HG02798 (cell line): ENCODE data around the gene OTUD6A.

Experiments
- ATAC-seq: cut with Tn5 transposase; IDR thresholded peaks from one replicate; pipeline ENCODE4 v1.9.1; 2021; ENCODE audit warnings: mild to moderate bottlenecking; ENCODE audit not compliant: unreplicated experiment, poor library complexity

The OTUD6A gene, protein sequence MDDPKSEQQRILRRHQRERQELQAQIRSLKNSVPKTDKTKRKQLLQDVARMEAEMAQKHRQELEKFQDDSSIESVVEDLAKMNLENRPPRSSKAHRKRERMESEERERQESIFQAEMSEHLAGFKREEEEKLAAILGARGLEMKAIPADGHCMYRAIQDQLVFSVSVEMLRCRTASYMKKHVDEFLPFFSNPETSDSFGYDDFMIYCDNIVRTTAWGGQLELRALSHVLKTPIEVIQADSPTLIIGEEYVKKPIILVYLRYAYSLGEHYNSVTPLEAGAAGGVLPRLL

DNA sequence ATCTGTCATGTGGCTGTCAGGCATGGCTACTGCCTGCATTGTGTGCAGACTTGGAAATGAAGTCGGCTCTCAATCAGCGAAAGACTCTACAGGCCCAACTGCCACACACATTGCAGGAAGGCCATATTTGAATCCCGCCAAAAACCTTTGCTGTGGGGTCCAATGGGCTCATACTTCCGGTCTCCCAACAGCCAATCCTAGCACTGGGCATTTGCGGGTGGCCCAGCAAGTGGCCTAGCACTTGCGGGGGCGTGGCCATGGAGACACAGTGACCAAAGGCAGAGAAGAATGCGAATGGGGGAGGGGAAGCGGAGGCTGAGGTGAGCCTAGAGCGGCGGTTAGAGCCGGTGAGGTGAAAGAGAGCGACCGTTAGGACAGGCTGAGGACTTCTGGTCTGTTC lies at the start of gene OTUD6A:
TSS of gene OTUD6A (plus strand) at position 382 of the 400 bp plus-strand sequence. CDS start 68 bp downstream, outside the sequence.
- no peak for ATAC-seq

- no peak for ATAC-seq
Measured at GRCh38 chrX:70012756-70013155, 49.5 kb upstream of the OTUD6A start.

DNA sequence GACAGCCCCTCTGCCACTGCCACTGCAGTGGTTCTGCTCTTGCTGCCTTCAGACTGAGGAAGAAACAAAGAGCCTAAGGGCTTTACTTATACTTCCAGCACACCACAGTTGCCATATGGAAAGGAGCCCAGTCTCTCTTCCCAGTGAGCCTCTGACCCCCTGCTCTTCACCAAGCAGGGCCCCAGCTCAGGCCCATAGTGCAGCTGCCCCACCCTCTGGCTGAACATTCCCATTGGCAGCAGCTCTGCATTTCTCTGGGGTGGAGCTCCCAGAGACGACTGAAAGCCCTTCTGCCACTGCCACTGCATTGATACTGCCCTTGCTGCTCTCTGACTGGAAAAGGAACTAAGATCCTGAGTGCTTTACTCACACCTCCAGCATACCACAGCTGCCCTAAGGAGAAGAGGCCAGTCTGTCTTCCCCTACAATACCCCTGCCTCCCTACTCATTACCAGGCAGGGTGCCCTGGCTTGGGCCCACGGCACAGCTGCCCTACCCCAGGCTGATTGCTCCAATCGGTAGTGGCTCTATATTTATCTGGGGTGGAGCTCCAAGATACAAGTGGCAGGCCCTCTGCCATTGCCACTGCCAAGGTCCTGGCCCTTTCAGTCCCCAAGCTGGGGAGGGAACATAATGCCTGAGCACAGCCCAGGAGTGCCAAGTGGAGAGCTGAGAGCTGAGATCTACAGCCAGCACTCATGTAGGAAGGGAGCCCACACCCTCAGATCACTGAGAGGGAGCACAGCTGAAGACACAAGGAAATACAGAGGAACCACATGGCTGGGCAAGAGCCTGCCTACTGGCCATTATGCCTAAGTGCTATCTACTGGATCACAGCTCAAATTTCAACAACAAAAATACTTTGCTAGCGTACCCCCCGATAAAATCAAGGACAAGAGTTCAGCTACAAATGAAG lies 48.5 kb upstream of the OTUD6A start:
- ATAC-seq = no peak

DNA sequence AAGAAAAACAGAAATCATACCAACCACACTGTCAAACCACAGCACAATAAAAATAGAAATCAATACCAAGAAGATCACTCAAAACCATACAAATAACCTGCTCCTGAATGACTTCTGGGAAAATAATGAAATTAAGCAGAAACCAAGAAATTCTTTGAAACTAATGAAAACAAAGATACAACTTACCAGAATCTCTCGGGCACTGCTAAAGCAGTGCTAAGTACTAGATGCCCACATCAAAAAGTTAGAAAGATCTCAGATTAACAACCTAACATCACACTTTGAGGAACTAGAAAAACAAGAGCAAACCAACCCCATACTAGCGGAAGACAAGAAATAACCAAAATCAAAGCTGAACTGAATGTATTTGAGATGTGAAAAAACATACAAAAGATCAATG lies 45.7 kb upstream of the OTUD6A start:
- ATAC-seq = no peak

GRCh38 chrX:70022616-70023015 lies 39.6 kb upstream of the OTUD6A start:
- no peak for ATAC-seq

- ATAC-seq = no peak
Measured at GRCh38 chrX:70025464-70025863, 36.8 kb upstream of the OTUD6A start.

GRCh38 chrX:70026112-70026850 lies 36.0 kb upstream of the OTUD6A start:
- no peak for ATAC-seq

DNA sequence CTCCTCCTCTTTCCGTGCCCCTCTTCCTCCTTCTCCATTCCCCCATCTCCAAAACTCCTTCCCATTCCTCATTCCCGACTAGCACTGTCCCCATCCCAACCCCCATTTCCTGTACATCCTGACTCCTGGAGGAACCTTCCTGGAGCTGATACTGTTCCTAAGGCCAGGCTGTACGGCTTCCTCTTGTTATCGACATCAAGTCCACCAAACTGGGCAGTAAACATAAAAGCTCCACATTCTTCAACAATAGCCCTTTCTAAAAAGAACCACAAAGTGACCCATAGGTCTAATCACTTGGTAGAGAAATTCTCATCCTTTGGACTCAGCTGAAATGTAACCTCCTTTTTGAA lies 35.4 kb upstream of the OTUD6A start:
- no peak for ATAC-seq

- no peak for ATAC-seq
Measured at GRCh38 chrX:70029863-70030262, 32.4 kb upstream of the OTUD6A start.

GRCh38 chrX:70030301-70030767 lies 31.9 kb upstream of the OTUD6A start:
- ATAC-seq = peak; percentile 77

DNA sequence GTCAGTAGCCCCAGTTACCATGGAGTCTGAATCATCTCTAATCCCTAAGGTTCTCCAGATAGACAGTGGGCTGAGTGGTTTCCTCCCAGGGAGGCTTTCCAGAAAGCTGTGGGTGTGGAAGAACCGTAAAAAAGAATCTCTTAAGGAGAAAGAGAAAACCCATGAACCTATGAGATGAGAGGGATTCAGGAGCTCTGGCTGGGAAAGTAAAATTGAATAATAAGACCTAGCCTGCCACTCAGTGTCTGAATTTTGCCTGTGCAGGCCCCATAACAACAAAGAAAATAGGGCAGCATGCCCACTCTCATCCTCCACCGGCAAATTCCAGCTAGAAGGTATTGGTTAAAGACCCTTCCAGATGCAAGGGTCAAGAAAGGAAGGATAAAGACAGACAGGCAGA lies 29.5 kb upstream of the OTUD6A start:
- no peak for ATAC-seq

- peak; percentile 60 for ATAC-seq
Measured at GRCh38 chrX:70033348-70034051, 28.8 kb upstream of the OTUD6A start.

DNA sequence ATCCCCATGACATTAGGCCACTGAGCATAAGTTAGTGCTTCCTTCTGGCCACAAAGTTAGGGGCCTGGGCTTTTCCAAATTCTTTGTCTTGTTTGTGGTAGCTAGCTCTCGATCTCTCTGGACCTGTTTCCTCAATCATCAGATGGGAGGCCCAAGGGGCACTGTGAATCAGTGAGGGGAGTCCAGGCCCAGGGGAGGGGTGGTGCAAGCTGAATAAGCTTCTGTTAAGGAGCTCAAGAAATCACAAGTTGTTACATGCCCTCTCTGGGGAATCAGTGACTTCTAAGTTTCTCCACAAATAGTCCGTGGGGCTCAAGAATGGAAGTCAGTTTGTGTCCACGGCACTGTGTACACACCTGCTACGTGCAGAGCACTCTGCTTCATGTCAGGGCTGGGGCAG lies 27.6 kb upstream of the OTUD6A start:
- ATAC-seq = no peak

DNA sequence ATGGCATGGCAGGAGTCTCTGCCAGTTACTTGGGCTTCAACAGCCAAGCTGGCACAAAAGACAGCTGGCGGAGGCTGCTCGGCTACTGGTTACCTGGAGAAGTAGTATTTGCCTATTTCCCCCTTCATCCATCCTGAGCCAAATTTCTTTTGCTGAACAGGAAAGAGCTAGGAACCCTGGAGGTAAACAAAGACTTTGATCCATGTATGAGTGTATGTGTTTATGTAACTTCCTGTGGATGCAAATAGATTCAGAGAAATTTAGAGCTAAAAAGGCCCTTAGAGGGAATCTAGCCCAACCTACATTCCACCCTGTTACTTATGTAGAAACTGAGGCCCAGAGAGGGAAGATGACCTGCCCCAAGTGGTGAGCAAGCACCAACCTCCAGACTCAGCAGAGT lies 23.7 kb upstream of the OTUD6A start:
- ATAC-seq = no peak

DNA sequence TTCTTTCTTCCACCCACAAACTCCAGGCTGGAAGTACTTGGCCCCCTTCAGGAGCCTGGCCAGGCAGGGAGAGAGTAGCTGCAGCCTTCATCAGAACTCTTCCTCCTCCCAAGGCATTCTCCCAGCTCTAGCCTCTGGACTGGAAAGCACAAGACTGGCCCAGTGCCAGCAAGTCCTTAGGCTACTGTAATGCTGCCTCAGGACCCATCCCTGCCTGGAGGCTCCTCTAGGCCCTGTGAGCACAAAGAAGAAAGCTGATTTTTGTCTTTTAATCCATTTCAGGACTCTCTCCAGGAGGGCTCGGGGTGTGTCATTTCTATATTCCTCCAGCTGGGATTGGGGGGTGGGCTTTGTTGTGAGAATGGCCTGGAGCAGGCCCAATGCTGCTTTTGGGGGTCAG lies 23.3 kb upstream of the OTUD6A start:
- ATAC-seq = no peak

DNA sequence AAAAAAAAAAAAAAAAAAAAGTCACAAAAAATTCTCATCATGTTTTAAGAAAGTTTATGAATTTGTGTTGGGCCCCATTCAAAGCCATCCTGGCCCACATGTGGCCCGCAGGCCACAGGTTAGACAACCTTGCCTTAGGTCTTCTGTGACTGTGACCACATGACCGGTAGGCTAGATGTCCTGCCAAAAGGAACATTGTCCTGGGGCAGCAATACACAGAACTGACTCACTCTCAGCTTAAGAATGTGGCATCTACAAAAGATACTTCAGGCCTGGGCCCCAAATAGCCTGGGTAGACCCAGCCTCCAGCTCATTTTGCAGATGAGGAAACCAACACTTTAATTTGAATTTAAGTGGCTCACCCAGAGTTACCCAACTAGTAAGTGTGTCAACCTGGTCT lies 22.5 kb upstream of the OTUD6A start:
- no peak for ATAC-seq

GRCh38 chrX:70041993-70042392 lies 20.3 kb upstream of the OTUD6A start:
- ATAC-seq = no peak

GRCh38 chrX:70042399-70043371 lies 19.6 kb upstream of the OTUD6A start:
- no peak for ATAC-seq

GRCh38 chrX:70043685-70044084 lies 18.6 kb upstream of the OTUD6A start:
- ATAC-seq = no peak
